ES-I3 (cell line): ENCODE results near the gene KRT78.

ENCODE experiments used
- H3K36me3 ChIP-seq: 2 replicates; pipeline ENCODE4 v1.6.1; 2013; ENCODE audit warnings: mild to moderate bottlenecking, low read length, control low read depth, moderate library complexity; ENCODE audit not compliant: insufficient read depth
- H3K4me1 ChIP-seq: 2 replicates; pipeline ENCODE4 v1.6.1; 2013; ENCODE audit warnings: mild to moderate bottlenecking, control low read depth, low read length; ENCODE audit not compliant: insufficient read depth
- H3K9ac ChIP-seq: 2 replicates; pipeline ENCODE4 v1.6.1; 2013; ENCODE audit warnings: low read depth, mild to moderate bottlenecking, low read length, moderate library complexity
- H3K9me3 ChIP-seq: 2 replicates; pipeline ENCODE4 v1.6.1; 2013; ENCODE audit warnings: mild to moderate bottlenecking, low read length, moderate library complexity; ENCODE audit not compliant: control insufficient read depth, insufficient read depth

The KRT78 gene

GRCh38 chr12:52828156-52828555 is 20.6 kb downstream of the KRT78 start:
- Histone ChIP-seq H3K9ac (no peak overlapping the region), H3K9me3 (no peaks in the 10 kb centered on the region), H3K4me1 (no peaks in the 10 kb centered on the region), H3K36me3 (no peaks in the 10 kb centered on the region)

- H3K36me3 ChIP-seq, result no peaks in the 10 kb centered on the region
These were observed 21.2 kb downstream of the KRT78 start for GRCh38 chr12:52827499-52828090.

GRCh38 chr12:52826611-52827498 is 21.9 kb downstream of the KRT78 start:
- H3K4me1 ChIP-seq, result no peaks in the 10 kb centered on the region

More at GRCh38 chr12:52827499-52828090, 21.2 kb downstream of the KRT78 start:
- H3K9me3 ChIP-seq, result no peaks in the 10 kb centered on the region
- H3K4me1 ChIP-seq, result no peaks in the 10 kb centered on the region
- no peak overlapping the region for H3K9ac ChIP-seq

GRCh38 chr12:52825961-52826360 is 22.8 kb downstream of the KRT78 start:
- Histone ChIP-seq H3K9me3 (no peaks in the 10 kb centered on the region), H3K36me3 (no peaks in the 10 kb centered on the region), H3K9ac (no peak overlapping the region), H3K4me1 (no peaks in the 10 kb centered on the region)

More at GRCh38 chr12:52826611-52827498, 21.9 kb downstream of the KRT78 start:
- Histone ChIP-seq H3K36me3 (no peaks in the 10 kb centered on the region), H3K9me3 (no peaks in the 10 kb centered on the region), H3K9ac (no peak overlapping the region)

GRCh38 chr12:52824741-52825410 is 23.9 kb downstream of the KRT78 start:
- Histone ChIP-seq H3K9me3 (no peaks in the 10 kb centered on the region), H3K9ac (no peak overlapping the region), H3K4me1 (no peaks in the 10 kb centered on the region), H3K36me3 (no peaks in the 10 kb centered on the region)

- no peak overlapping the region for H3K9ac ChIP-seq
- no peaks in the 10 kb centered on the region for H3K36me3 ChIP-seq
- no peaks in the 10 kb centered on the region for H3K9me3 ChIP-seq
- H3K4me1 ChIP-seq, result no peaks in the 10 kb centered on the region
These were observed 24.9 kb downstream of the KRT78 start for GRCh38 chr12:52823761-52824450.

- Histone ChIP-seq H3K9me3 (no peaks in the 10 kb centered on the region), H3K4me1 (no peaks in the 10 kb centered on the region), H3K9ac (no peak overlapping the region), H3K36me3 (no peaks in the 10 kb centered on the region)
These were observed 25.9 kb downstream of the KRT78 start for GRCh38 chr12:52822771-52823510.

- H3K4me1 ChIP-seq, result no peaks in the 10 kb centered on the region
- H3K36me3 ChIP-seq, result no peaks in the 10 kb centered on the region
- no peaks in the 10 kb centered on the region for H3K9me3 ChIP-seq
- no peak overlapping the region for H3K9ac ChIP-seq
These were observed 26.8 kb downstream of the KRT78 start for GRCh38 chr12:52821826-52822660.

GRCh38 chr12:52821071-52821730 is 27.6 kb downstream of the KRT78 start:
- Histone ChIP-seq H3K4me1 (no peaks in the 10 kb centered on the region), H3K9me3 (no peaks in the 10 kb centered on the region), H3K36me3 (no peaks in the 10 kb centered on the region), H3K9ac (no peak overlapping the region)

GRCh38 chr12:52820521-52820920 is 28.3 kb downstream of the KRT78 start:
- Histone ChIP-seq H3K36me3 (no peaks in the 10 kb centered on the region), H3K9ac (no peak overlapping the region), H3K4me1 (no peaks in the 10 kb centered on the region), H3K9me3 (no peaks in the 10 kb centered on the region)

- Histone ChIP-seq H3K4me1 (no peaks in the 10 kb centered on the region), H3K36me3 (no peaks in the 10 kb centered on the region), H3K9me3 (no peaks in the 10 kb centered on the region), H3K9ac (no peak overlapping the region)
These were observed 28.9 kb downstream of the KRT78 start for GRCh38 chr12:52819731-52820510.

- no peaks in the 10 kb centered on the region for H3K4me1 ChIP-seq
- H3K9me3 ChIP-seq, result no peaks in the 10 kb centered on the region
- no peaks in the 10 kb centered on the region for H3K36me3 ChIP-seq
- no peak overlapping the region for H3K9ac ChIP-seq
These were observed 29.8 kb downstream of the KRT78 start for GRCh38 chr12:52818887-52819420.
